HUES64 (cell line): Measurements from ENCODE around the gene MYMK.

Experiments used
- H3K27ac ChIP-seq: 2 replicates; pipeline ENCODE4 v1.7.0; 2013; ENCODE audit warnings: low read depth, low read length, inconsistent platforms
- H3K27me3 ChIP-seq: 2 replicates; pipeline ENCODE4 v1.6.1; 2013; ENCODE audit warnings: mild to moderate bottlenecking, low read length; ENCODE audit not compliant: insufficient read depth
- H3K36me3 ChIP-seq: 2 replicates; pipeline ENCODE4 v1.6.1; 2013; ENCODE audit warnings: mild to moderate bottlenecking, low read length; ENCODE audit not compliant: insufficient read depth
- H3K4me1 ChIP-seq: 2 replicates; pipeline ENCODE4 v1.6.1; 2013; ENCODE audit warnings: mild to moderate bottlenecking, low read length, moderate library complexity; ENCODE audit not compliant: insufficient read depth
- H3K4me3 ChIP-seq: 2 replicates; pipeline ENCODE4 v1.5.1; 2013; ENCODE audit warnings: mild to moderate bottlenecking, low read length, moderate library complexity
- H3K9ac ChIP-seq: 2 replicates; pipeline ENCODE4 v1.6.1; 2013; ENCODE audit warnings: mild to moderate bottlenecking, low read depth, low read length
- H3K9me3 ChIP-seq: 2 replicates; pipeline ENCODE4 v1.6.1; 2013; ENCODE audit warnings: low read depth, low read length; ENCODE audit not compliant: insufficient read depth
- WGBS: fragments of 150-250, 120-280 bp; methylation state at CpG from one replicate; pipeline ENCODE4 v1.1.7; 2013; ENCODE audit warnings: missing lambda C conversion rate; 5-methylcytosine and 5-hydroxymethylcytosine counted together

MYMK gene

GRCh38 chr9:133539991-133540697, 15.4 kb upstream of the MYMK start:
- H3K9ac ChIP-seq: no peak overlapping the region
- WGBS: 85% methylated on average over 22 of the region's 22 CpGs
- H3K9me3 ChIP-seq: no peaks in the 10 kb centered on the region
- peaks cover 8% of the 10 kb centered on the region for H3K27me3 ChIP-seq
- H3K4me3 ChIP-seq: no peak overlapping the region
- H3K36me3 ChIP-seq: no peaks in the 10 kb centered on the region
- no peak overlapping the region for H3K27ac ChIP-seq
- peaks cover 13% of the 10 kb centered on the region; the same call in 1 of the 2 replicates for H3K4me1 ChIP-seq

GRCh38 chr9:133538851-133539833, 14.4 kb upstream of the MYMK start:
- H3K27ac ChIP-seq: no peak overlapping the region
- no peaks in the 10 kb centered on the region for H3K36me3 ChIP-seq
- no peak overlapping the region for H3K4me3 ChIP-seq
- no peaks in the 10 kb centered on the region for H3K9me3 ChIP-seq
- WGBS: 75% methylated on average over 47 of the region's 47 CpGs
- H3K9ac ChIP-seq: no peak overlapping the region
- peaks cover 17% of the 10 kb centered on the region for H3K27me3 ChIP-seq
- H3K4me1 ChIP-seq: peaks cover 13% of the 10 kb centered on the region; the same call in 1 of the 2 replicates

GRCh38 chr9:133538176-133538575, 13.4 kb upstream of the MYMK start:
- peaks cover 13% of the 10 kb centered on the region; the same call in 1 of the 2 replicates for H3K4me1 ChIP-seq
- 93% methylated on average over 14 of the region's 14 CpGs for WGBS
- no peaks in the 10 kb centered on the region for H3K36me3 ChIP-seq
- no peak overlapping the region for H3K4me3 ChIP-seq
- H3K27me3 ChIP-seq: peaks cover 27% of the 10 kb centered on the region
- no peak overlapping the region for H3K9ac ChIP-seq
- no peak overlapping the region for H3K27ac ChIP-seq
- H3K9me3 ChIP-seq: no peaks in the 10 kb centered on the region

GRCh38 chr9:133537257-133537656, 12.5 kb upstream of the MYMK start:
- Histone ChIP-seq H3K4me3 (no peak overlapping the region), H3K27me3 (peaks cover 27% of the 10 kb centered on the region), H3K9ac (no peak overlapping the region), H3K4me1 (peaks cover 13% of the 10 kb centered on the region; the same call in 1 of the 2 replicates), H3K27ac (no peak overlapping the region), H3K9me3 (no peaks in the 10 kb centered on the region), H3K36me3 (no peaks in the 10 kb centered on the region)
- 94% methylated on average over 16 of the region's 16 CpGs for WGBS

GRCh38 chr9:133536536-133536935, 11.8 kb upstream of the MYMK start:
- H3K9me3 ChIP-seq: no peaks in the 10 kb centered on the region
- no peak overlapping the region for H3K27ac ChIP-seq
- WGBS: 97% methylated on average over 9 of the region's 9 CpGs
- H3K9ac ChIP-seq: no peak overlapping the region
- no peak overlapping the region for H3K4me3 ChIP-seq
- peaks cover 13% of the 10 kb centered on the region; the same call in 1 of the 2 replicates for H3K4me1 ChIP-seq
- H3K36me3 ChIP-seq: no peaks in the 10 kb centered on the region
- H3K27me3 ChIP-seq: peaks cover 27% of the 10 kb centered on the region

- Histone ChIP-seq H3K27ac (no peak overlapping the region), H3K4me3 (no peak overlapping the region), H3K4me1 (peaks cover 13% of the 10 kb centered on the region; the same call in 1 of the 2 replicates), H3K9me3 (no peaks in the 10 kb centered on the region), H3K36me3 (no peaks in the 10 kb centered on the region), H3K9ac (no peak overlapping the region), H3K27me3 (peaks cover 27% of the 10 kb centered on the region)
- WGBS: 88% methylated on average over 11 of the region's 11 CpGs
Observed at GRCh38 chr9:133536080-133536479, 11.3 kb upstream of the MYMK start.

- 73% methylated on average over 13 of the region's 13 CpGs for WGBS
- Histone ChIP-seq H3K4me3 (no peak overlapping the region), H3K9me3 (no peaks in the 10 kb centered on the region), H3K36me3 (no peaks in the 10 kb centered on the region), H3K4me1 (peaks cover 13% of the 10 kb centered on the region; the same call in 1 of the 2 replicates), H3K9ac (no peak overlapping the region), H3K27ac (no peak overlapping the region), H3K27me3 (peaks cover 27% of the 10 kb centered on the region)
Observed at GRCh38 chr9:133535306-133535877, 10.6 kb upstream of the MYMK start.

- H3K27ac ChIP-seq: no peak within 1 kb of the TSS
- peak within 1 kb of the TSS; percentile 42 for H3K4me3 ChIP-seq
- H3K9ac ChIP-seq: no peak within 1 kb of the TSS
- WGBS: 9% methylated on average over 66 of the region's 70 CpGs
- H3K9me3 ChIP-seq: no peaks in the 10 kb centered on the region
- no peaks in the 10 kb centered on the region for H3K36me3 ChIP-seq
- peaks cover 27% of the 10 kb centered on the region for H3K27me3 ChIP-seq
- H3K4me1 ChIP-seq: 0 out of 2 replicates have a peak, but pooled peaks cover 7% of the 10 kb centered on the region
Observed at GRCh38 chr9:133534346-133535291, 9.9 kb upstream of the MYMK start, which contains the start of gene ADAMTSL2. ADAMTSL2 (plus strand) TSS chr9:133534704; CDS start chr9:133536713, 2,009 bp downstream.

GRCh38 chr9:133533857-133534256, 9.1 kb upstream of the MYMK start:
- Histone ChIP-seq H3K9me3 (no peaks in the 10 kb centered on the region), H3K27me3 (peaks cover 27% of the 10 kb centered on the region), H3K27ac (no peak overlapping the region), H3K4me3 (peak overlapping the region; percentile 42), H3K9ac (no peak overlapping the region), H3K36me3 (no peaks in the 10 kb centered on the region), H3K4me1 (peaks cover 2% of the 10 kb centered on the region; the same call in 1 of the 2 replicates)
- 60% methylated on average over 8 of the region's 9 CpGs for WGBS
